Lung (tissue), 12 donors: ENCODE results near the gene CEMIP. TPM values are rescaled to one million over a fixed set of nuclear protein-coding genes. Genes with fewer than 3 reads are reported as not detected.

Experiments used
- ATAC-seq: fragments of 200-7000 bp; cut with Tn5 transposase; one replicate; pipeline ENCODE4 v1.9.1; 2020; ENCODE audit warnings: moderate number of reproducible peaks; ENCODE audit not compliant: insufficient read depth, low FRiP score
- DNase-seq, 3 donors: peaks; one replicate each; pipeline ENCODE4 v3.0.0-alpha.2; 2013 to 2017
- H3K27ac ChIP-seq, 2 donors: one replicate each; pipeline ENCODE4 v1.5.1; 2013; ENCODE audit warnings: mild to moderate bottlenecking in 2 of 2, moderate library complexity in 2 of 2, control low read depth in 1 of 2, inconsistent platforms in 1 of 2, low read depth in 1 of 2, low read length in 1 of 2
- H3K27me3 ChIP-seq, 3 donors: one replicate each; pipeline ENCODE4 v1.5.1; 2013; ENCODE audit warnings: low read length in 2 of 3; ENCODE audit not compliant: control insufficient read depth in 3 of 3, insufficient read depth in 3 of 3
- H3K36me3 ChIP-seq, 4 donors: one replicate each; pipeline ENCODE4 v1.5.1; 2013; ENCODE audit warnings: low read length in 4 of 4, mild to moderate bottlenecking in 1 of 4, moderate library complexity in 1 of 4; ENCODE audit not compliant: control insufficient read depth in 4 of 4, insufficient read depth in 4 of 4
- H3K4me1 ChIP-seq, 5 donors: one replicate each; pipeline ENCODE4 v1.5.1; 2013; ENCODE audit warnings: low read length in 5 of 5, mild to moderate bottlenecking in 2 of 5, moderate library complexity in 1 of 5; ENCODE audit not compliant: control insufficient read depth in 5 of 5, insufficient read depth in 5 of 5
- H3K4me3 ChIP-seq: one replicate; pipeline ENCODE4 v1.5.1; 2013; ENCODE audit warnings: mild to moderate bottlenecking, control low read depth, moderate library complexity
- H3K9ac ChIP-seq, 2 donors: one replicate each; pipeline ENCODE4 v1.5.1; 2013; ENCODE audit warnings: low read length in 2 of 2, control low read depth in 1 of 2; ENCODE audit not compliant: insufficient read depth in 1 of 2
- H3K9me3 ChIP-seq, 4 donors: one replicate each; pipeline ENCODE4 v1.5.1; 2013; ENCODE audit warnings: low read length in 3 of 4, mild to moderate bottlenecking in 1 of 4, moderate library complexity in 1 of 4; ENCODE audit not compliant: control insufficient read depth in 4 of 4, insufficient read depth in 3 of 4
- WGBS, 2 donors: extraction: QIAGEN DNeasy Blood & Tissue Kit; methylation state at CpG; one replicate each; pipeline ENCODE4 v1.1.7; 2013; 5-methylcytosine and 5-hydroxymethylcytosine counted together
- polyA plus RNA-seq, 2 donors: library from polyadenylated mRNA; stranded (reverse); fragments of 200-250 nt; gene quantifications; one replicate each; pipeline ENCODE4 v1.2.1, GENCODE V29; 2013
- total RNA-seq, 2 donors: library from RNA; depleted of rRNA in 1 of 2; stranded (reverse); fragments of >200 nt in 1 of 2; gene quantifications; one replicate each; pipeline ENCODE4 v1.2.1, GENCODE V29; 2014 to 2021
- TF ChIP-seq, protein P1 (sequence below): IDR thresholded peaks from 2 replicates; pipeline ENCODE4 v1.5.1; 2012; ENCODE audit warnings: mild to moderate bottlenecking; ENCODE audit errors: control extremely low read depth, extremely low read depth
- donor health status: control.
- donor health status: control.
- donor health status: Bipolar disorder and iron deficiency.
- donor health status: healthy.
- donor health status: DM: yes; HTN: yes; CAD: no.

The CEMIP gene
- total and polyA plus RNA-seq, 4 donors: 1.9 to 32.0 (median 3.9) TPM

DNA sequence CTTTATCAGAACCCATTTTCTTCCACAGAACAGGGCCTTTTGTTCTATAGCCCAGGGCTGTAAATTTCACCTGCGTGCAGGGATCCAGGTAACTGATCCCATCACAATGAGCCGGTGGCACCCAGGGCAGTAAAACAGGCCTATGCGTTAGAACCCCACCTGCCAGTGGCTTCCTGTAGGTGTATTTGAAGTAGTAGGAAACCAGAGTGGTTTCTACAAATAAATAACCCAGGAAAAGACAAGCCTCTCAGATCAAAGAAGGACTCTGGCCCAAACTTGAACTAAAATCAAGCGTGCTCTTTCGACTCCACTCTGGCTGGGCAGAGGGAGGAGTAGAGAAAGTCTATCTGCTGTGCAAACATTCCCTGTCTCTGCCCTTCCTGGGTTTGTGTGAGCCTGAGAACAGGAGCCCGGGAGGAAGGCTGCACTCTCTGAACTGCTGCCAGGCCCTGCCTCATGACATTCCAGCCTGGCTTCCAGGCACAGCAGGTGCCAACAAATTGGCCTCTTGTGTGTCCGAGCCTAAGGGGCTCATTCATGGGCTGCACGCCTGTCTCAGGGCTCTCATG is 77.7 kb downstream of the CEMIP start:
- Histone ChIP-seq H3K36me3 (no peaks in the 10 kb centered on the region), H3K9me3 (no peaks in the 10 kb centered on the region), H3K27ac (peak overlapping the region in 1 of 2 donors; percentile 21), H3K27me3 (no peaks in the 10 kb centered on the region), H3K9ac (no peak overlapping the region), H3K4me1 (peaks cover 0 to 35% (median 14%) of the 10 kb centered on the region in 5 donors), H3K4me3 (no peak overlapping the region)
- peak; percentile 47 to 79 (median 66) for DNase-seq
- ATAC-seq: peak; percentile 43
- 33 to 60% methylated on average over 8 of the region's 8 CpGs for WGBS, 2 donors
- TF ChIP-seq, protein P1, sequence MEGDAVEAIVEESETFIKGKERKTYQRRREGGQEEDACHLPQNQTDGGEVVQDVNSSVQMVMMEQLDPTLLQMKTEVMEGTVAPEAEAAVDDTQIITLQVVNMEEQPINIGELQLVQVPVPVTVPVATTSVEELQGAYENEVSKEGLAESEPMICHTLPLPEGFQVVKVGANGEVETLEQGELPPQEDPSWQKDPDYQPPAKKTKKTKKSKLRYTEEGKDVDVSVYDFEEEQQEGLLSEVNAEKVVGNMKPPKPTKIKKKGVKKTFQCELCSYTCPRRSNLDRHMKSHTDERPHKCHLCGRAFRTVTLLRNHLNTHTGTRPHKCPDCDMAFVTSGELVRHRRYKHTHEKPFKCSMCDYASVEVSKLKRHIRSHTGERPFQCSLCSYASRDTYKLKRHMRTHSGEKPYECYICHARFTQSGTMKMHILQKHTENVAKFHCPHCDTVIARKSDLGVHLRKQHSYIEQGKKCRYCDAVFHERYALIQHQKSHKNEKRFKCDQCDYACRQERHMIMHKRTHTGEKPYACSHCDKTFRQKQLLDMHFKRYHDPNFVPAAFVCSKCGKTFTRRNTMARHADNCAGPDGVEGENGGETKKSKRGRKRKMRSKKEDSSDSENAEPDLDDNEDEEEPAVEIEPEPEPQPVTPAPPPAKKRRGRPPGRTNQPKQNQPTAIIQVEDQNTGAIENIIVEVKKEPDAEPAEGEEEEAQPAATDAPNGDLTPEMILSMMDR: no peak

- Histone ChIP-seq H3K4me1 (peaks cover 0 to 29% (median 7%) of the 10 kb centered on the region in 5 donors), H3K27ac (no peak overlapping the region), H3K9me3 (no peaks in the 10 kb centered on the region), H3K4me3 (no peak overlapping the region), H3K27me3 (no peaks in the 10 kb centered on the region), H3K36me3 (no peaks in the 10 kb centered on the region), H3K9ac (no peak overlapping the region)
- TF ChIP-seq, protein P1: no peak
- 68 to 82% methylated on average over 5 of the region's 5 CpGs for WGBS, 2 donors
- DNase-seq (peak; percentile 46 to 88 (median 84)), ATAC-seq (no peak)
Observed at GRCh38 chr15:80861731-80862170, 82.6 kb downstream of the CEMIP start.

GRCh38 chr15:80864666-80865065 is 85.5 kb downstream of the CEMIP start:
- WGBS, 2 donors: 84 to 92% methylated on average over 4 of the region's 4 CpGs
- TF ChIP-seq, protein P1: no peak
- Histone ChIP-seq H3K9me3 (no peaks in the 10 kb centered on the region), H3K9ac (no peak overlapping the region), H3K27me3 (no peaks in the 10 kb centered on the region), H3K4me1 (peaks cover 0 to 24% (median 5%) of the 10 kb centered on the region in 5 donors), H3K36me3 (no peaks in the 10 kb centered on the region), H3K27ac (no peak overlapping the region), H3K4me3 (no peak overlapping the region)
- ATAC-seq (no peak), DNase-seq (no peak)

GRCh38 chr15:80866936-80867335 is 87.8 kb downstream of the CEMIP start:
- Histone ChIP-seq H3K27me3 (no peaks in the 10 kb centered on the region), H3K4me3 (no peak overlapping the region), H3K27ac (no peak overlapping the region), H3K36me3 (peaks cover 0 to 3% (median 0%) of the 10 kb centered on the region in 4 donors), H3K9ac (no peak overlapping the region), H3K4me1 (peaks cover 0 to 23% (median 0%) of the 10 kb centered on the region in 5 donors), H3K9me3 (no peaks in the 10 kb centered on the region)
- TF ChIP-seq, protein P1: no peak
- ATAC-seq (no peak), DNase-seq (no peak)
- 94 to 95% methylated on average over 2 of the region's 2 CpGs for WGBS, 2 donors
